GM13976 (cell line): ENCODE data around the gene RPS3.

Source experiments
- DNase-seq: peaks from one replicate; pipeline ENCODE4 v3.0.0; 2012; ENCODE audit warnings: low spot score
- in situ Hi-C: fragments of 300-500 bp; cut with MboI; formaldehyde crosslinking; loops from one replicate; pipeline ENCODE4 v1.12.0; 2022; ENCODE audit warnings: low sequenced_read_pairs, mixed read lengths, inconsistent platforms; ENCODE audit not compliant: unreplicated experiment
- TF ChIP-seq, protein P1 (sequence below): IDR thresholded peaks from 2 replicates; pipeline ENCODE4 v1.5.1; 2012; ENCODE audit warnings: borderline replicate concordance, mild to moderate bottlenecking; ENCODE audit not compliant: insufficient read depth; ENCODE audit errors: extremely low read depth, missing control alignments, control extremely low read depth

The RPS3 gene

DNA sequence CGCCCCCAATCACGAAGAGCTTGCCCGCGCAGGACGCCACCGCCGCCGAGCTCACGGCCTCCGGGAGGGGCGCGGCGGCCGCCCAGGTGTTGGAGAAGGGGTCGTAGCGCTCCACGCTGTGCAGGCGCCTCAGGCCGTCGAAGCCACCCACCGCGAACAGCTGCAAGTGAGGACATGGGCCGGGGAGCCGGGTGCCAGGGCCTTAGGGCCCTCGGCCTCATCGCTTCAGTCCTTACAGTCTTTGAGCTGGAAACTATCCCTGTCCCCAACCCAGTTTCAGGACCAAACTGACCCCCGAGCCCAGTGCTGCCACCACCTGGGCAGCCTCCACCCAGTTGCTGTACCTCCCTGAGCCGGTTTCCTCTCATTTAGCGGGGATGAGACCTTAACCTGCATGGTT lies 26.1 kb downstream of the RPS3 start:
- TF ChIP-seq, protein P1, sequence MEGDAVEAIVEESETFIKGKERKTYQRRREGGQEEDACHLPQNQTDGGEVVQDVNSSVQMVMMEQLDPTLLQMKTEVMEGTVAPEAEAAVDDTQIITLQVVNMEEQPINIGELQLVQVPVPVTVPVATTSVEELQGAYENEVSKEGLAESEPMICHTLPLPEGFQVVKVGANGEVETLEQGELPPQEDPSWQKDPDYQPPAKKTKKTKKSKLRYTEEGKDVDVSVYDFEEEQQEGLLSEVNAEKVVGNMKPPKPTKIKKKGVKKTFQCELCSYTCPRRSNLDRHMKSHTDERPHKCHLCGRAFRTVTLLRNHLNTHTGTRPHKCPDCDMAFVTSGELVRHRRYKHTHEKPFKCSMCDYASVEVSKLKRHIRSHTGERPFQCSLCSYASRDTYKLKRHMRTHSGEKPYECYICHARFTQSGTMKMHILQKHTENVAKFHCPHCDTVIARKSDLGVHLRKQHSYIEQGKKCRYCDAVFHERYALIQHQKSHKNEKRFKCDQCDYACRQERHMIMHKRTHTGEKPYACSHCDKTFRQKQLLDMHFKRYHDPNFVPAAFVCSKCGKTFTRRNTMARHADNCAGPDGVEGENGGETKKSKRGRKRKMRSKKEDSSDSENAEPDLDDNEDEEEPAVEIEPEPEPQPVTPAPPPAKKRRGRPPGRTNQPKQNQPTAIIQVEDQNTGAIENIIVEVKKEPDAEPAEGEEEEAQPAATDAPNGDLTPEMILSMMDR: peak; percentile 16
- in situ Hi-C loops: no loop called here
- no peak for DNase-seq

DNA sequence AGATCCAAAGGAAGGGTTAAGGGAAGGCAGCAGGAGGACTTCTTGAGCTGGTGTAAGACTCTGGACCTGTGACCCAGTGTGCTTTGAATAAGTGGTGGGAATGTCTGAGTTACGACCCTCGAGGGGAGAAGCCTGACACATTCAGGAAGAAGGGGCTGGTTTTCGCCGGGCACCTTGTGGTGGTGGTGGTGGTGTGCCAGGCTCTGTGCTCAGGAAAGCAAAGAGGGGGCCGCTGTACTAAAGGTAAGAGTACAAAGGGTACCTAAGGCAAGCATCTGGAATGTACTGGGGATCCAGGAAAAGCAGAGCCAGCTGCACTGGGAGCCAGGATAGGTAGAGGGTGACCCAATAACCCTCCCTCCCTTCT lies 27.4 kb downstream of the RPS3 start:
- TF ChIP-seq, protein P1: no peak
- in situ Hi-C loops: no loop called here

DNA sequence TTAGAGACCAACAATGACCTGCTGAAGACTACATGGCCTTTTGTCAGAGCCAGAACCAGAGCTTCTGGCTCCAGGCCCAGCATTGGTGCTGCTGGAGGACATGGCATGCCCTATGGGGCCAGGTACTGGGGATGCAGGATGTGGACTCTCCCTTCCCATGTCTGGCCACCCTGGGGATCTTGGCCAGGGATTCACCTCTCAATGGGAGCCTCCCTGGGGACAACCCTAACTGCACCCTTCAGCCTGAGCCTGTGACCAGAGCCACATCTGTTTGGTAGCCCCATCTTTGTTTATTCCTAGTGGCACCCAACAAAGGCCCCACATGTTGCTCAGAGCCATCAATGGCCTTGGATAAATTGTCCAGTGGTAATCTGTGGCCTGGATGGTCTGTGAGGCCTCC lies 27.9 kb downstream of the RPS3 start:
- DNase-seq: no peak
- in situ Hi-C loops: no loop called here
- TF ChIP-seq, protein P1: no peak

More for the DNA sequence above, 27.4 kb downstream of the RPS3 start:
- DNase-seq: no peak

DNA sequence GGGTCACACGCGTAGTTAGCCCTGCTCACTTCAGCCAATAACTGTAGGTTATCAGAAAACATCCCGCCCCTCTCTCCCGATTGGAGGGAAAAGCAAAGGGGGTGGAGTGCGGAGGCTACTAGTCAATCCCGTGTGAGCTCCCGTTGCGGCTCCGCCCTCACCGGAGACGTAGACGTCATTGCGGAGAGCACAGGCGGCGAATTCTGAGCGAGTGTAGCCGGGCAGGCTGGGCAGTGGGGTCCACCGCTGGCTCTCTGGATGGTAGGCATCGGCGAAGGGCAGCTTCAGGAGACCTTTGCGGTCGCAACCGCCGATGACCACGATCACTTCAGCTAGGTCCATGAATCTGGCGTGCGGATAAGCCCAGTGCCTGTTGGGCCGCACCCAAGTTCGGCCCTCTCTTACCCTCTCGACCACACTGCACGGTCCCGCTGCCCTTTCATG lies 29.0 kb downstream of the RPS3 start:
- in situ Hi-C loops: no loop called here
- peak; percentile 88 for DNase-seq

DNA sequence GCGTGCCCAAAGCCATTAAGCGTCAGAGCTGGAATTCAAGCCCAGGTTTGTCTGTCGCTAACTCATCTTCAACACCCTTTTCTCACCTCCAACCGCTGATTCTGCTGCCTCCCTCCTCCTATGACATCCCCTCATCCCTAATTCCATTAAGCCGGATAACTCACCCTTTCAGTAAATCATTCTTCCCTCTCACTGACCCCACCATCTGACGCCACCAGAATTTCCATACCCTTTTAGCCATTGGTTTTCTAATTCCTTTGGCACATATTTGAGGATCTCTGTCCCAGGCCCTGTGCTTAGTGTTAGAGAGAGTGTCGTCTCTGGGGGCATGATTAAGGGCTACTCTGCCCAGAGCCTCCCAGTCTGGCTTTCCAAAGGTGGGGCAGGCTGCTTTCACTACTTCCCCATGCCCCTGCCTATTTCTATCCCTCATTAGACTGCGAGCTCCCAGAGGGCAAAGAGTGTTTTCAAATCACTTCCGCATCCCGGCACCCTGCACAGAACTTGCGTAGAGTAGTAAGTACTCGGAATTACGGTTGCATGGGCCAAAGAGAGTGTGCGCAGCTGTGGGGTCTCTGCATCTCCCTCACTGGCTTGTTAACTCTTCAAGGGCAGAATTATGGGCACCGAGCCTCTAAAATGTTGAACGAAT lies 29.8 kb downstream of the RPS3 start:
- in situ Hi-C loops: no loop called here
- TF ChIP-seq, protein P1: no peak
- no peak for DNase-seq

More for the DNA sequence above, 29.0 kb downstream of the RPS3 start:
- TF ChIP-seq, protein P1: no peak

DNA sequence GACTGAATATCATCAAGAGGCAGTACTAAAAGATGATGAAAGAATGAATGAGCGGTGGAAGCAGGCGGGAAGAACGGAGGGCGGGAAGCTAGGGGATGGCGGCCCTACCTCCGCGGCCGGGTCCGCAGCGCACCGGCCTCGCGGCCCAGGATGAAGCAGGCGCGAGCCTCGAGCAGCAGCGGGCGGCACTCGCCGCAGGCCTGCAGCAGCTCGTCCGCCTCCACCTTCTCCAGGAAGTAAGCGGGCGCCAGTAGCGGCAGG lies 30.3 kb downstream of the RPS3 start:
- in situ Hi-C loops: no loop called here
- DNase-seq: no peak
- TF ChIP-seq, protein P1: no peak
